IMR-90 (cell line): Measurements from ENCODE around the gene NTNG2. TPM values are rescaled to one million over a fixed set of nuclear protein-coding genes. Genes with fewer than 3 reads are reported as not detected.

Experiments used
- ATAC-seq: fragments of 200-7000 bp; cut with Tn5 transposase; 2 replicates; pipeline ENCODE4 v1.9.1; 2020; ENCODE audit warnings: low read depth, mild to moderate bottlenecking, moderate library complexity
- BruUV-seq: library from RNA; stranded (reverse); fragments of 400-500 nt; replicated peaks from 2 replicates; lab custom pipeline; 2021; lab: Mats Ljungman, UMichigan
- CTCF ChIA-PET: fragments of 300-600 bp; formaldehyde crosslinking; extraction: SDS; loops from one replicate; lab custom pipeline; 2021; ENCODE audit warnings: antibody characterized with exemption; lab: Yijun Ruan, JAX
- POLR2A ChIA-PET: fragments of 300-600 bp; sonication (Branson Sonifier 250); formaldehyde crosslinking; loops from one replicate; lab custom pipeline; 2022; ENCODE audit warnings: antibody characterized with exemption; ENCODE audit not compliant: unreplicated experiment; lab: Charles Lee
- DNase-seq: peaks from one replicate; pipeline ENCODE4 v3.0.0; 2013
- H2AFZ ChIP-seq: replicated peaks from 2 replicates; pipeline ENCODE3; 2013; ENCODE audit warnings: low read length, mild to moderate bottlenecking; ENCODE audit not compliant: poor library complexity
- H2AK5ac ChIP-seq: 2 replicates; pipeline ENCODE4 v1.6.1; 2013; ENCODE audit warnings: low read depth, low read length, inconsistent platforms
- H2AK9ac ChIP-seq: replicated peaks from 2 replicates; pipeline ENCODE3; 2013; ENCODE audit warnings: mild to moderate bottlenecking, low read depth, low read length, moderate library complexity; ENCODE audit not compliant: poor library complexity
- H2BK120ac ChIP-seq: 2 replicates; pipeline ENCODE4 v1.6.1; 2013; ENCODE audit warnings: low read depth, low read length, inconsistent platforms
- H2BK15ac ChIP-seq: 3 replicates; pipeline ENCODE4 v1.6.1; 2013; ENCODE audit warnings: low read depth, low read length, inconsistent platforms
- H2BK20ac ChIP-seq: 2 replicates; pipeline ENCODE4 v1.6.1; 2013; ENCODE audit warnings: low read depth, mild to moderate bottlenecking, inconsistent platforms, low read length, moderate library complexity
- H2BK5ac ChIP-seq: 2 replicates; pipeline ENCODE4 v1.6.1; 2013; ENCODE audit warnings: mild to moderate bottlenecking, low read depth, low read length, inconsistent platforms; ENCODE audit not compliant: poor library complexity, severe bottlenecking
- H3K14ac ChIP-seq: replicated peaks from 2 replicates; pipeline ENCODE4 v1.6.1; 2013; ENCODE audit warnings: low read depth, low read length, inconsistent platforms
- H3K18ac ChIP-seq: 2 replicates; pipeline ENCODE4 v1.6.1; 2013; ENCODE audit warnings: low read depth, low read length, control low read depth
- H3K23ac ChIP-seq: 2 replicates; pipeline ENCODE4 v1.6.1; 2013; ENCODE audit warnings: low read depth, low read length, inconsistent platforms
- H3K27ac ChIP-seq: 2 replicates; pipeline ENCODE4 v1.5.1; 2013; ENCODE audit warnings: mild to moderate bottlenecking, control low read depth, low read length; ENCODE audit not compliant: insufficient read depth
- H3K27me3 ChIP-seq: 2 replicates; pipeline ENCODE4 v1.6.1; 2013; ENCODE audit warnings: low read length; ENCODE audit not compliant: control insufficient read depth, insufficient read depth
- H3K36me3 ChIP-seq: 2 replicates; pipeline ENCODE4 v1.6.1; 2013; ENCODE audit warnings: low read length, mixed read lengths; ENCODE audit not compliant: control insufficient read depth, insufficient read depth
- H3K4ac ChIP-seq: 2 replicates; pipeline ENCODE4 v1.6.1; 2013; ENCODE audit warnings: low read depth, low read length, inconsistent platforms
- H3K4me1 ChIP-seq: 2 replicates; pipeline ENCODE4 v1.6.1; 2013; ENCODE audit warnings: low read length, mixed read lengths; ENCODE audit not compliant: control insufficient read depth, insufficient read depth
- H3K4me2 ChIP-seq: 2 replicates; pipeline ENCODE4 v1.6.1; 2013; ENCODE audit warnings: low read depth, mild to moderate bottlenecking, control low read depth, low read length, moderate library complexity
- H3K4me3 ChIP-seq: 2 replicates; pipeline ENCODE4 v1.5.1; 2013; ENCODE audit warnings: low read depth, mild to moderate bottlenecking, control low read depth, low read length, moderate library complexity; ENCODE audit not compliant: insufficient read depth
- H3K56ac ChIP-seq: 2 replicates; pipeline ENCODE4 v1.6.1; 2013; ENCODE audit warnings: low read length, inconsistent platforms; ENCODE audit not compliant: insufficient read depth; ENCODE audit errors: extremely low read depth
- H3K79me1 ChIP-seq, 2 experiments: 2 replicates each; pipeline ENCODE4 v1.6.1; 2013; ENCODE audit warnings: low read length in 2 of 2, inconsistent platforms in 1 of 2, low read depth in 1 of 2
- H3K9ac ChIP-seq: 2 replicates; pipeline ENCODE4 v1.6.1; 2013; ENCODE audit warnings: low read depth, low read length, control low read depth
- H3K9me1 ChIP-seq: 2 replicates; pipeline ENCODE4 v1.6.1; 2013; ENCODE audit warnings: low read length, inconsistent platforms; ENCODE audit not compliant: insufficient read depth
- H3K9me3 ChIP-seq: 2 replicates; pipeline ENCODE4 v1.6.1; 2013; ENCODE audit warnings: low read length; ENCODE audit not compliant: control insufficient read depth, insufficient read depth
- H4K20me1 ChIP-seq: 2 replicates; pipeline ENCODE4 v1.6.1; 2013; ENCODE audit warnings: low read length, inconsistent platforms; ENCODE audit not compliant: insufficient read depth
- H4K5ac ChIP-seq: 2 replicates; pipeline ENCODE4 v1.6.1; 2013; ENCODE audit warnings: mild to moderate bottlenecking, low read depth, low read length, control low read depth
- H4K8ac ChIP-seq, 2 experiments: 2 replicates each; pipeline ENCODE4 v1.6.1; 2013; ENCODE audit warnings: low read depth in 2 of 2, low read length in 2 of 2, control low read depth in 1 of 2, inconsistent platforms in 1 of 2
- H4K91ac ChIP-seq: 2 replicates; pipeline ENCODE4 v1.6.1; 2013; ENCODE audit warnings: low read depth, low read length, inconsistent platforms; ENCODE audit not compliant: insufficient read depth
- BHLHE40 ChIP-seq: fragments of 150-350 bp; IDR thresholded peaks from 2 replicates; pipeline ENCODE4 v1.6.1; 2016; ENCODE audit warnings: mild to moderate bottlenecking, low read depth, low read length
- CHD1 ChIP-seq: IDR thresholded peaks from 2 replicates; pipeline ENCODE4 v1.6.1; 2012; ENCODE audit warnings: low read depth, low read length, improper control_type of control experiment
- FOS ChIP-seq: fragments of 150-350 bp; IDR thresholded peaks from 2 replicates; pipeline ENCODE4 v1.6.1; 2016; ENCODE audit warnings: low read depth, low read length
- MAFK ChIP-seq: IDR thresholded peaks from 2 replicates; pipeline ENCODE4 v1.6.1; 2012; ENCODE audit warnings: low read depth, low read length, improper control_type of control experiment
- MAZ ChIP-seq: IDR thresholded peaks from 2 replicates; pipeline ENCODE4 v1.6.1; 2012; ENCODE audit warnings: low read depth, mild to moderate bottlenecking, low read length, improper control_type of control experiment, moderate library complexity, borderline replicate concordance
- MXI1 ChIP-seq: IDR thresholded peaks from 2 replicates; pipeline ENCODE4 v1.6.1; 2012; ENCODE audit warnings: low read depth, mild to moderate bottlenecking, low read length, moderate library complexity, borderline replicate concordance
- NFE2L2 ChIP-seq: fragments of 150-350 bp; IDR thresholded peaks from 2 replicates; pipeline ENCODE4 v1.6.1; 2016; ENCODE audit warnings: low read depth, mild to moderate bottlenecking, low read length
- POLR2A ChIP-seq: IDR thresholded peaks from 2 replicates; pipeline ENCODE4 v1.6.1; 2012; ENCODE audit warnings: mild to moderate bottlenecking, low read depth, low read length
- RAD21 ChIP-seq: IDR thresholded peaks from 2 replicates; pipeline ENCODE4 v1.6.1; 2012; ENCODE audit warnings: low read length, improper control_type of control experiment
- RCOR1 ChIP-seq: IDR thresholded peaks from 2 replicates; pipeline ENCODE4 v1.6.1; 2012; ENCODE audit warnings: mild to moderate bottlenecking, low read length, improper control_type of control experiment; ENCODE audit not compliant: insufficient replicate concordance
- RFX5 ChIP-seq: IDR thresholded peaks from 2 replicates; pipeline ENCODE4 v1.8.0; 2012; ENCODE audit warnings: low read depth, mild to moderate bottlenecking, low read length, moderate library complexity
- SMC3 ChIP-seq: fragments of 150-350 bp; IDR thresholded peaks from 2 replicates; pipeline ENCODE4 v1.6.1; 2016; ENCODE audit warnings: low read depth, mild to moderate bottlenecking, antibody characterized with exemption, low read length, moderate library complexity
- WGBS, 2 experiments: methylation state at CpG; one replicate each; pipeline versions ENCODE4 v1.1.5 to v1.1.7; 2013; ENCODE audit warnings: missing lambda C conversion rate in 2 of 2; ENCODE audit not compliant: insufficient read length in 1 of 2; ENCODE audit errors: extremely low coverage in 2 of 2; 5-methylcytosine and 5-hydroxymethylcytosine counted together
- dilution Hi-C: fragments of 300-500 bp; cut with HindIII; formaldehyde crosslinking; loops from one replicate; pipeline ENCODE4 v1.14.3; 2018; ENCODE audit warnings: low sequenced_read_pairs; ENCODE audit not compliant: unreplicated experiment
- in situ Hi-C: fragments of 300-500 bp; cut with MboI; formaldehyde crosslinking; loops from 3 replicates; pipeline ENCODE4 v1.14.3; 2019; ENCODE audit warnings: low sequenced_read_pairs, inconsistent platforms, mixed read lengths
- intact Hi-C: fragments of 100-400 bp; cut with micrococcal nuclease; formaldehyde crosslinking; loops from 2 replicates; pipeline ENCODE4 v1.10.0; 2022
- polyA plus RNA-seq, 3 experiments: library from polyadenylated mRNA; depleted of rRNA; stranded (reverse); fragments of >200 nt; gene quantifications; 2 replicates each; pipeline ENCODE4 v1.2.3, GENCODE V29; 2012; ENCODE audit warnings: low replicate concordance in 1 of 3
- total RNA-seq: library from RNA; depleted of rRNA; stranded (reverse); fragments of >200 nt; gene quantifications from 2 replicates; pipeline ENCODE4 v1.2.3, GENCODE V29; 2012
- TF ChIP-seq, protein P1 (sequence below): fragments of 150-350 bp; IDR thresholded peaks from 2 replicates; pipeline ENCODE4 v1.6.1; 2017; ENCODE audit warnings: mild to moderate bottlenecking, antibody characterized with exemption, low read length, low read depth
- TF ChIP-seq, protein P2 (sequence below): fragments of 150-350 bp; IDR thresholded peaks from 2 replicates; pipeline ENCODE4 v1.6.1; 2016; ENCODE audit warnings: low read depth, mild to moderate bottlenecking, low read length, moderate library complexity, borderline replicate concordance
- TF ChIP-seq, protein P3 (sequence below): conservative IDR thresholded peaks from 2 replicates; pipeline ENCODE4 v1.5.1; 2012; ENCODE audit warnings: mild to moderate bottlenecking, low read depth, low read length, improper control_type of control experiment

NTNG2 gene
- total and polyA plus RNA-seq, 2 of the 4 experiments (the other 2 are of a cell fraction), result 0.54 to 0.84 TPM

DNA sequence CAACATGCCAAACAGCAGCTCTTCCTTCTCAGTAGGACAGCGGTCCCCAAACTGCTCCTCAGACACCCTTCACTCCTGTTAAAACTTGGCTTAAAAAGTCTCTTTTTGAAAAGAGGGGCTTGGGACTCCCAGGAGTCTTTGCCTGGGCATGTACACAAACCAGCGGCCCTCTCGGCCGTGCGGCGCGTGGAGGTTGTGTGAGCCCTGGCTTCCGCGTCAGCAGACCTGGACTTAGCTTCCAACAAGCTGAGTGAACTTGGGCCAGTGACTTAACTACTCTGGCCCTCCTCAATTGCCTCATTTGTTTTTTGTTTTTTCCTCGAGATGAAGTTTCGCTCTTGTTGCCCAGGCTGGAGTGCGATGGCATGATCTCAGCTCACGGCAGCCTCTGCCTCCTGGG lies 15.3 kb upstream of the NTNG2 start:
- in situ Hi-C loops, result no loop called here
- no TSS peak for BruUV-seq
- Histone ChIP-seq H2BK20ac (no peak overlapping the region), H3K4me3 (no peak overlapping the region), H4K5ac (no peak overlapping the region), H2AK5ac (no peak overlapping the region), H4K20me1 (no peaks in the 10 kb centered on the region), H3K18ac (no peak overlapping the region), H3K23ac (no peak overlapping the region), H3K4me1 (0 out of 2 replicates have a peak, but pooled peaks cover 2% of the 10 kb centered on the region), H3K9me1 (no peaks in the 10 kb centered on the region), H3K4me2 (no peak overlapping the region), H3K4ac (no peak overlapping the region), H2BK120ac (no peak overlapping the region), H4K8ac (no peak overlapping the region), H3K56ac (no peak overlapping the region), H2BK5ac (no peak overlapping the region), H3K27me3 (peaks cover 74% of the 10 kb centered on the region), H2AFZ (no peak overlapping the region), H2AK9ac (no peak overlapping the region), H3K9me3 (no peaks in the 10 kb centered on the region), H2BK15ac (no peak overlapping the region), H3K36me3 (no peaks in the 10 kb centered on the region), H4K91ac (no peak overlapping the region), H3K27ac (no peak overlapping the region), H3K9ac (no peak overlapping the region), H3K79me1 (no peaks in the 10 kb centered on the region), H3K14ac (no peak overlapping the region)
- ChIA-PET CTCF (no interaction called here), POLR2A (no interaction called here)
- intact Hi-C loops, result no loop called here
- no peak for DNase-seq
- dilution Hi-C loops, result no loop called here
- 78% methylated on average over 6 of the region's 13 CpGs; no CpG with 5 or more reads in 1 of the 2 experiments for WGBS, 2 experiments
- ATAC-seq, result no peak
- TF ChIP-seq RAD21 (no peak), BHLHE40 (no peak), RFX5 (no peak), MAFK (no peak), RCOR1 (no peak), MAZ (no peak), MXI1 (no peak), SMC3 (no peak), POLR2A (no peak), CHD1 (no peak), FOS (no peak), NFE2L2 (no peak)
- TF ChIP-seq, protein P1, sequence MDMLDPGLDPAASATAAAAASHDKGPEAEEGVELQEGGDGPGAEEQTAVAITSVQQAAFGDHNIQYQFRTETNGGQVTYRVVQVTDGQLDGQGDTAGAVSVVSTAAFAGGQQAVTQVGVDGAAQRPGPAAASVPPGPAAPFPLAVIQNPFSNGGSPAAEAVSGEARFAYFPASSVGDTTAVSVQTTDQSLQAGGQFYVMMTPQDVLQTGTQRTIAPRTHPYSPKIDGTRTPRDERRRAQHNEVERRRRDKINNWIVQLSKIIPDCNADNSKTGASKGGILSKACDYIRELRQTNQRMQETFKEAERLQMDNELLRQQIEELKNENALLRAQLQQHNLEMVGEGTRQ, result no peak
- TF ChIP-seq, protein P2, sequence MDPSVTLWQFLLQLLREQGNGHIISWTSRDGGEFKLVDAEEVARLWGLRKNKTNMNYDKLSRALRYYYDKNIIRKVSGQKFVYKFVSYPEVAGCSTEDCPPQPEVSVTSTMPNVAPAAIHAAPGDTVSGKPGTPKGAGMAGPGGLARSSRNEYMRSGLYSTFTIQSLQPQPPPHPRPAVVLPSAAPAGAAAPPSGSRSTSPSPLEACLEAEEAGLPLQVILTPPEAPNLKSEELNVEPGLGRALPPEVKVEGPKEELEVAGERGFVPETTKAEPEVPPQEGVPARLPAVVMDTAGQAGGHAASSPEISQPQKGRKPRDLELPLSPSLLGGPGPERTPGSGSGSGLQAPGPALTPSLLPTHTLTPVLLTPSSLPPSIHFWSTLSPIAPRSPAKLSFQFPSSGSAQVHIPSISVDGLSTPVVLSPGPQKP, result no peak
- TF ChIP-seq, protein P3, sequence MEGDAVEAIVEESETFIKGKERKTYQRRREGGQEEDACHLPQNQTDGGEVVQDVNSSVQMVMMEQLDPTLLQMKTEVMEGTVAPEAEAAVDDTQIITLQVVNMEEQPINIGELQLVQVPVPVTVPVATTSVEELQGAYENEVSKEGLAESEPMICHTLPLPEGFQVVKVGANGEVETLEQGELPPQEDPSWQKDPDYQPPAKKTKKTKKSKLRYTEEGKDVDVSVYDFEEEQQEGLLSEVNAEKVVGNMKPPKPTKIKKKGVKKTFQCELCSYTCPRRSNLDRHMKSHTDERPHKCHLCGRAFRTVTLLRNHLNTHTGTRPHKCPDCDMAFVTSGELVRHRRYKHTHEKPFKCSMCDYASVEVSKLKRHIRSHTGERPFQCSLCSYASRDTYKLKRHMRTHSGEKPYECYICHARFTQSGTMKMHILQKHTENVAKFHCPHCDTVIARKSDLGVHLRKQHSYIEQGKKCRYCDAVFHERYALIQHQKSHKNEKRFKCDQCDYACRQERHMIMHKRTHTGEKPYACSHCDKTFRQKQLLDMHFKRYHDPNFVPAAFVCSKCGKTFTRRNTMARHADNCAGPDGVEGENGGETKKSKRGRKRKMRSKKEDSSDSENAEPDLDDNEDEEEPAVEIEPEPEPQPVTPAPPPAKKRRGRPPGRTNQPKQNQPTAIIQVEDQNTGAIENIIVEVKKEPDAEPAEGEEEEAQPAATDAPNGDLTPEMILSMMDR, result no peak
